Measurements from ENCODE around the gene CEP83. TPM values are rescaled to one million over a fixed set of nuclear protein-coding genes. Genes with fewer than 3 reads are reported as not detected.

The CEP83 gene
- total RNA-seq, 5 donors from 2014 or later (not counting 1 experiment from before 2014, with no cell fraction given), result 12.6 to 17.4 (median 14.6) TPM

DNA sequence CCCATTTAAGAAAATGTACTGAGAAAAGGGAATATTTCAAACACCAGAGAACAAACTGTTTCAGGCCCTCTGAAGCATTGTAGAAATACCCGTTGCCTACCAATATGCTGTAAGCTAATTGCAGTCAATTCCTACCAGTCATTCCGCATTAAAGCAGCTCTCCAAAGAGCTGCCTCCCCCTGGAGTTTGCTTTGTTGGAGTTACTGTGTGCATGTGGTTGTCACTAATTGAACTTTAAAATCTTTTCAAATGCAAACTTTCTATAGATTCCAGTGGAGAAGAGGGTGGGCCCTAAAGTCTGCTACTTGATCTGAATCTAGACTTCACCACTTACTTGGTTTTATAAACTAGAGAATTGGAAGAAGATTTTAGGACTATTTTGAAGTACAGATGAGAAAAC is 198.5 kb downstream of the CEP83 start:
- H3K4me1 Mint-ChIP-seq, result peaks cover 24 to 50% (median 28%) of the 10 kb centered on the region in 3 donors
- H3K9me3 Mint-ChIP-seq, result no peaks in the 10 kb centered on the region
- Histone ChIP-seq H3K27me3 (replicated peaks in 1 of 2; ENCODE audit: control insufficient read depth in 2 of 2, extremely low read depth in 1 of 2, insufficient read depth in 2 of 2, low read length in 1 of 2) (no peaks in the 10 kb centered on the region), H3K36me3 (ENCODE audit: control insufficient read depth in 2 of 2, extremely low read depth in 1 of 2, insufficient read depth in 1 of 2, low read length in 1 of 2) (peaks cover 0 to 15% of the 10 kb centered on the region in 2 donors), H3K4me1 (ENCODE audit: control insufficient read depth in 1 of 2, extremely low read depth in 1 of 2, insufficient read depth in 2 of 2, low read length in 2 of 2) (peaks cover 11 to 27% of the 10 kb centered on the region in 2 experiments), H3K9me3 (no peaks in the 10 kb centered on the region), H3K4me3 (ENCODE audit: control insufficient read depth in 1 of 2, extremely low read depth in 1 of 2, low read length in 1 of 2) (no peak overlapping the region), H3K27ac (ENCODE audit: low read length) (no peak overlapping the region)
- ATAC-seq (replicated peaks in 1 of 4), result no peak
- no peak for DNase-seq
- H3K4me3 Mint-ChIP-seq, result no peak overlapping the region
- H3K27me3 Mint-ChIP-seq, result no peaks in the 10 kb centered on the region
- WGBS (ENCODE audit: insufficient coverage), result no CpG with 5 or more reads among the region's 2 CpGs
- peaks cover 29% of the 10 kb centered on the region for H3K36me3 Mint-ChIP-seq
- CTCF ChIA-PET, result no interaction called here
- POLR2A ChIA-PET, result interaction anchor here in 1 of 2 donors (0.5 kb wide), 1 partner anchor 80 kb away, joined by 3 read pairs; no protein-coding TSS in a partner anchor
- H3K27ac Mint-ChIP-seq, result peak overlapping the region; percentile 73 to 100

DNA sequence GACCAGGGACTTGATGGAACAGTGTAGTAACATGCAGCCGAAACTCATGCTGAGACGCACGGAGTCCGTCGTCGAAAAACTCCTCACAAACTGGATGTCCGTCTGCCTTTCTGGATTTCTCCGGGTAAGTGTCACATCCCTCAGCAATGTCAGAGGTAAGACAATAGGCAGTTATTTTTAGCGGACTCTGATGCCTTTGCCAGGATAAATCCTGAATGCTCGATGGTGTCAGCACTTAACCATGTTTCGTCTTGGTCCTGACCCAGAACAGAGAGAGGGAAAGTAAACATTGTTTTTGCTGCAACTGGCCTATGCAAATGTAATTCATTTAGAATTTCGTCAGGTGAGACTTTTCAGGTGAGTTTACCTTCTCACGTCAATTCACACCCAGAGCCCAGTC is 198.9 kb downstream of the CEP83 start:
- no peaks in the 10 kb centered on the region for H3K27me3 Mint-ChIP-seq
- ChIA-PET POLR2A (interaction anchor here in 1 of 2 donors (0.6 kb wide), 1 partner anchor 17 kb away, joined by 3 read pairs; no protein-coding TSS in a partner anchor), CTCF (interaction anchor here in 1 of 2 donors (0.6 kb wide), 1 partner anchor 126 kb away, joined by 3 read pairs; no protein-coding TSS in a partner anchor)
- Histone ChIP-seq H3K9me3 (no peaks in the 10 kb centered on the region), H3K4me3 (ENCODE audit: control insufficient read depth in 1 of 2, extremely low read depth in 1 of 2, low read length in 1 of 2) (no peak overlapping the region), H3K36me3 (ENCODE audit: control insufficient read depth in 2 of 2, extremely low read depth in 1 of 2, insufficient read depth in 1 of 2, low read length in 1 of 2) (peaks cover 0 to 19% of the 10 kb centered on the region in 2 donors), H3K4me1 (ENCODE audit: control insufficient read depth in 1 of 2, extremely low read depth in 1 of 2, insufficient read depth in 2 of 2, low read length in 2 of 2) (peaks cover 11 to 27% of the 10 kb centered on the region in 2 experiments), H3K27ac (ENCODE audit: low read length) (no peak overlapping the region), H3K27me3 (replicated peaks in 1 of 2; ENCODE audit: control insufficient read depth in 2 of 2, extremely low read depth in 1 of 2, insufficient read depth in 2 of 2, low read length in 1 of 2) (no peaks in the 10 kb centered on the region)
- DNase-seq (no peak), ATAC-seq (replicated peaks in 1 of 4) (no peak)
- WGBS (ENCODE audit: insufficient coverage), result over 99% methylated on average over 12 of the region's 13 CpGs
- H3K27ac Mint-ChIP-seq, result peak overlapping the region in 1 of 2 donors; percentile 73
- peaks cover 29% of the 10 kb centered on the region for H3K36me3 Mint-ChIP-seq
- H3K4me1 Mint-ChIP-seq, result peaks cover 24 to 46% (median 28%) of the 10 kb centered on the region in 3 donors
- no peaks in the 10 kb centered on the region for H3K9me3 Mint-ChIP-seq
- H3K4me3 Mint-ChIP-seq, result no peak overlapping the region

DNA sequence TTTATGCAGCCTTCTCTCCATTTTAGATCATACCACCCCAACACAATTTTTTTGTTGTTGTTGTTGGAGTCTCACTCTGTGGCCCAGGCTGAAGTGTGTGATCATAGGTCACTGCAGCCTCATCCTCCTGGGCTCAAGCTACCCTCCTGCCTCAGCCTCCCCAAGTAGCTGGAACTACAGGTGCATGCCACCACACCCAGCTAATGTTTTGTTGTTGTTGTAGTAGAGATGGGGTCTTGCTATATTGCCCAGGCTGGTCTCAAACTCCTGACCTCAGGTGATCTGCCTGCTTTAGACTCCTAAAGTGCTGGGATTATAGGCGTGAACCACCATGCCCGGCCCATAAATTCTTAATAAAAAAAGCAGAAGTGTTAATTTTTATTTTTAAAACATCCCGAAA is 199.7 kb downstream of the CEP83 start:
- no peak overlapping the region for H3K27ac Mint-ChIP-seq
- ChIA-PET CTCF (no interaction called here), POLR2A (no interaction called here)
- H3K4me3 ChIP-seq (ENCODE audit: control insufficient read depth in 1 of 2, extremely low read depth in 1 of 2, low read length in 1 of 2), result no peak overlapping the region
- H3K9me3 Mint-ChIP-seq, result no peaks in the 10 kb centered on the region
- H3K27me3 Mint-ChIP-seq, result no peaks in the 10 kb centered on the region
- no peaks in the 10 kb centered on the region for H3K9me3 ChIP-seq
- no peak overlapping the region for H3K27ac ChIP-seq (ENCODE audit: low read length)
- no CpG with 5 or more reads among the region's 3 CpGs for WGBS (ENCODE audit: insufficient coverage)
- H3K36me3 ChIP-seq (ENCODE audit: control insufficient read depth in 2 of 2, extremely low read depth in 1 of 2, insufficient read depth in 1 of 2, low read length in 1 of 2), result peaks cover 0 to 26% of the 10 kb centered on the region in 2 donors
- peaks cover 11 to 27% of the 10 kb centered on the region in 2 experiments for H3K4me1 ChIP-seq (ENCODE audit: control insufficient read depth in 1 of 2, extremely low read depth in 1 of 2, insufficient read depth in 2 of 2, low read length in 2 of 2)
- H3K36me3 Mint-ChIP-seq, result peaks cover 29% of the 10 kb centered on the region
- peaks cover 24 to 39% (median 28%) of the 10 kb centered on the region in 3 donors for H3K4me1 Mint-ChIP-seq
- DNase-seq (no peak), ATAC-seq (replicated peaks in 1 of 4) (no peak)
- H3K27me3 ChIP-seq (replicated peaks in 1 of 2; ENCODE audit: control insufficient read depth in 2 of 2, extremely low read depth in 1 of 2, insufficient read depth in 2 of 2, low read length in 1 of 2), result no peaks in the 10 kb centered on the region
- no peak overlapping the region for H3K4me3 Mint-ChIP-seq

DNA sequence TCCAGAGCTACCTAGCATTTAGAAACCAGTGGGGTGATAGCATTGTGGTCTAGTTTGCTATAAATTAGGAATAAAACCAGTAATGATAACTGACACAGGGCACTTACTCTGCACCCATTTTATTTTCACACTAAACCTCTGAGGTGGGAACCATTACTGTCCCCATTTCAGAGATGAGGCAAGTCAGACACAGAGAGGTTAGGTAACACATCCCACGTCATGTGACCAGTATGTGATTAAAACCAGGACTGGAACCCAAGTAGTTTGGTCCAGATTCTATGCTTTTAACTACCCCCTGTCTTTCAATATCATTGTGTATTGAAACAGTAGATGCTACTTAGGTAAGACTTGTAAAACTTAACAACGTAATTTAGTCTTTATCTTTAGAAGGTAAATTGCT is 201.1 kb downstream of the CEP83 start:
- Histone ChIP-seq H3K9me3 (no peaks in the 10 kb centered on the region), H3K36me3 (ENCODE audit: control insufficient read depth in 2 of 2, extremely low read depth in 1 of 2, insufficient read depth in 1 of 2, low read length in 1 of 2) (peaks cover 0 to 23% of the 10 kb centered on the region in 2 donors), H3K4me3 (ENCODE audit: control insufficient read depth in 1 of 2, extremely low read depth in 1 of 2, low read length in 1 of 2) (no peak overlapping the region), H3K27ac (ENCODE audit: low read length) (no peak overlapping the region), H3K4me1 (ENCODE audit: control insufficient read depth in 1 of 2, extremely low read depth in 1 of 2, insufficient read depth in 2 of 2, low read length in 2 of 2) (peaks cover 6 to 19% of the 10 kb centered on the region in 2 experiments), H3K27me3 (replicated peaks in 1 of 2; ENCODE audit: control insufficient read depth in 2 of 2, extremely low read depth in 1 of 2, insufficient read depth in 2 of 2, low read length in 1 of 2) (no peaks in the 10 kb centered on the region)
- no peak for DNase-seq
- peaks cover 17 to 29% (median 20%) of the 10 kb centered on the region in 3 donors for H3K4me1 Mint-ChIP-seq
- ATAC-seq (replicated peaks in 1 of 4), result no peak
- H3K27me3 Mint-ChIP-seq, result no peaks in the 10 kb centered on the region
- POLR2A ChIA-PET, result no interaction called here
- H3K4me3 Mint-ChIP-seq, result no peak overlapping the region
- peaks cover 29% of the 10 kb centered on the region for H3K36me3 Mint-ChIP-seq
- WGBS (ENCODE audit: insufficient coverage), result no CpG with 5 or more reads among the region's 2 CpGs
- CTCF ChIA-PET, result no interaction called here
- H3K27ac Mint-ChIP-seq, result no peak overlapping the region
- H3K9me3 Mint-ChIP-seq, result no peaks in the 10 kb centered on the region

Other genes with a start within 250 kb of the CEP83 start
- 1 to 10 TPM in 2 of 5 donors, under 1 TPM in 3; 0.30 to 2.8 (median 0.95) TPM for gene TMCC3, start 190.7 kb upstream of the CEP83 start, total RNA-seq